Upper lobe of right lung (tissue), 1 donor: ENCODE measurements around the gene LIN7B. TPM values are rescaled to one million over a fixed set of nuclear protein-coding genes. Genes with fewer than 3 reads are reported as not detected.

Source experiments
- ATAC-seq: fragments of 200-7000 bp; cut with Tn5 transposase; one replicate; pipeline ENCODE4 v1.9.1; 2020; ENCODE audit warnings: mild to moderate bottlenecking, moderate library complexity
- DNase-seq: peaks from one replicate; pipeline ENCODE4 v3.0.0-alpha.2; 2020
- H3K27ac ChIP-seq: fragments of 200-600 bp; one replicate; pipeline ENCODE4 v1.8.0; 2022
- H3K27me3 ChIP-seq: fragments of 200-600 bp; one replicate; pipeline ENCODE4 v1.8.0; 2022; ENCODE audit warnings: mild to moderate bottlenecking
- H3K36me3 ChIP-seq: fragments of 200-600 bp; one replicate; pipeline ENCODE4 v1.8.0; 2022
- H3K4me1 ChIP-seq: fragments of 200-600 bp; one replicate; pipeline ENCODE4 v1.8.0; 2022
- H3K4me3 ChIP-seq: fragments of 200-600 bp; one replicate; pipeline ENCODE4 v1.8.0; 2022; ENCODE audit warnings: mild to moderate bottlenecking
- H3K9me3 ChIP-seq: fragments of 200-600 bp; one replicate; pipeline ENCODE4 v1.8.0; 2022
- CTCF ChIP-seq: fragments of 200-600 bp; IDR thresholded peaks from one replicate; pipeline ENCODE4 v1.8.0; 2022; ENCODE audit warnings: antibody characterized with exemption
- intact Hi-C: fragments of 100-400 bp; cut with DNase I; formaldehyde crosslinking; loops from one replicate; pipeline ENCODE4 v1.11.0; 2022
- total RNA-seq: library from RNA; stranded (reverse); fragmentation: NEBNext Ultra II Directional; extraction: Animal tissue kit (Norgen Biotek cat#: 25700); gene quantifications from one replicate; pipeline ENCODE4 v1.2.1, GENCODE V29; 2021
- donor health status: DM: no; HTN: yes; CAD: no; lungs with severe emphysema.

The LIN7B gene
- total RNA-seq, 1 donor from 2014 or later = 12.2 TPM

DNA sequence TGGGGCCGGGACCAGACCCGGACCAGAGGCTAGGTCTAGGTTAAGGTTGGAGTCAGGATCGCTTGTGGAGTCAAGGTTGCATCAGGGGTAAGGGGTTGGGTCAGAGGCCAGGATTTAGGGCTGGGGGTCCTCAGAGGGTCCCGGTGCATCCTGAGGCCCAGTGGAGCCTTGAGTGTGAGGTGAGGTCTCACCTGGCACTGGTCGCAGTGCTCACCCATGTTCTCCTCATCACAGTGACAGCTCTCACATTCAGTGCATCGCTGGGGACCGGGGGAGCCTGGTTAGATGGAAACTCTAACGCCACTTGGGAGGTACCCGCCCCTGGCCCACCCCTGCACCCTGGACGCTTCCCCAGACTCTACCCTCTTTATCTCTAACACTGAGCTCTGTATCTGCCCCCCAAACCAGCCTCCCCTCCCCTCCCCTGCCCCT, 38.0 kb downstream of the LIN7B start:
- no peak for TF ChIP-seq CTCF
- Histone ChIP-seq H3K9me3 (no peaks in the 10 kb centered on the region), H3K4me3 (no peak overlapping the region), H3K27ac (no peak overlapping the region), H3K4me1 (peaks cover 15% of the 10 kb centered on the region), H3K36me3 (no peaks in the 10 kb centered on the region), H3K27me3 (no peaks in the 10 kb centered on the region)
- no peak for ATAC-seq
- intact Hi-C loops = no loop called here
- no peak for DNase-seq

GRCh38 chr19:49153167-49153809, 39.1 kb downstream of the LIN7B start:
- no peak for DNase-seq
- no peaks in the 10 kb centered on the region for H3K9me3 ChIP-seq
- TF ChIP-seq CTCF = no peak
- intact Hi-C loops = no loop called here
- no peaks in the 10 kb centered on the region for H3K36me3 ChIP-seq
- no peak overlapping the region for H3K27ac ChIP-seq
- H3K4me3 ChIP-seq = no peak overlapping the region
- H3K4me1 ChIP-seq = peaks cover 14% of the 10 kb centered on the region
- no peaks in the 10 kb centered on the region for H3K27me3 ChIP-seq
- ATAC-seq = no peak

DNA sequence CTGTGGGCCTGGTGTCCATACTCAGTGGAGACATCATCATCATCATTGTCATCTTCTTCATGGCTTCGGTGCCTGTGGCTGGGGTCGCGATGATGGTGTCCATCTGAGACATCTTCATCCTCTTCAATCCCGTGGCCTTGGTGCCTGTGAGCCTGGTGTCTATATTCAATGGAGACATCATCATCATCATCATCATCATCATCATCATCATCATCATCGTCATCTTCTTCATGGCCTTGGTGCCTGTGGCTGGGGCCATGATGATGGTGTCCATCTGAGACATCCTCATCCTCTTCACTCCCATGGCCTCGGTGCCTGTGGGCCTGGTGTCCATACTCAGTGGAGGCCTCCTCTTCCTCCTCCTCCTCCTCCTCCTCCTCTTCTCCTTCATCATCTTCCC, 40.1 kb downstream of the LIN7B start:
- Histone ChIP-seq H3K27ac (no peak overlapping the region), H3K9me3 (no peaks in the 10 kb centered on the region), H3K27me3 (no peaks in the 10 kb centered on the region), H3K36me3 (no peaks in the 10 kb centered on the region), H3K4me3 (no peak overlapping the region), H3K4me1 (peaks cover 4% of the 10 kb centered on the region)
- no peak for TF ChIP-seq CTCF
- no peak for ATAC-seq
- intact Hi-C loops = no loop called here
- DNase-seq = no peak

DNA sequence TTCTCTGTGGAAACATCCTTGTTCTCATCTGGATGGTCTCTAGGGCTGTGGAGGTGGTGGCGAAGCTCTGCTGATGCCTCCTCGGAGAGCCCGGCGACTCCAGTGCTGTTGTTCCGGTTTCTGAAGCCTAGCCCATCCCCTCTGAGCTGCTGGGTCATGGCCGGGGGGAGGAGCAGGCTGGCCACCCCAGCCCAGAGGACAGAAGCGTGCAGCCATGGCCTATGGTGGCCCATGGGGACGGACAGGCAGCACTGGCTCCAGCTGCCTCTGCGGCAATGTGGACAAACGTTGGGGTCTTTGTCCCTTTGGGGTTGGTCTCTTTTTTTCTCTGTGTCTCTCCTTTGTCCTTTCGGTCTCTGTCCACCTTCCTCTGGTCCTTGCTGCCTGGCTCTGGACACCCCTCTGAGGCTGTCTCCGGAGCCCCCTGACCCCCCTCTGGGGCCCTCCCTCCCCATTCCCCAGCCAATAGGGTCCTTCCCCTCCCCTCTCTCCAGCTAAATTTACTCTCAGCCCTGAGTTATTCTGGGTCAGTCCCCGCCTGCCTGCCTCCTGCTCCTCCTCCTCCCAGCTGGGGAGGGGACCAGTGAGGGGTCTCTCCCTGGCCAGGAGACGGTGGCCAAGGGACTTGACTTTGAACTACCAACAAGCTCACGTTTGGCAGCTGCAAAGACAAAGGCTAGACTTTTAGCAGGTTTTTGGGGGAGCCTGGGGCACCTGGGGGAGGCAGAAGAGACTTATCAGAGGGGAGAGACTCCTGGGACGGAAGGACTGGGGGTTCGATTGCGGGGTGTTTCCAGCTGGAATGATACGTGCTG, 41.0 kb downstream of the LIN7B start, which contains the start of gene HRC:
TSS of gene HRC (minus strand) at position 392 of the 815 bp plus-strand sequence. CDS start at position 233, 159 bp downstream.
- ATAC-seq (no peak), DNase-seq (no peak)
- no peaks in the 10 kb centered on the region for H3K9me3 ChIP-seq
- no peaks in the 10 kb centered on the region for H3K4me1 ChIP-seq
- no peak for TF ChIP-seq CTCF
- no peak within 1 kb of the TSS for H3K4me3 ChIP-seq
- no peak within 1 kb of the TSS for H3K27ac ChIP-seq
- H3K36me3 ChIP-seq = no peaks in the 10 kb centered on the region
- intact Hi-C loops = no loop called here
- no peaks in the 10 kb centered on the region for H3K27me3 ChIP-seq

DNA sequence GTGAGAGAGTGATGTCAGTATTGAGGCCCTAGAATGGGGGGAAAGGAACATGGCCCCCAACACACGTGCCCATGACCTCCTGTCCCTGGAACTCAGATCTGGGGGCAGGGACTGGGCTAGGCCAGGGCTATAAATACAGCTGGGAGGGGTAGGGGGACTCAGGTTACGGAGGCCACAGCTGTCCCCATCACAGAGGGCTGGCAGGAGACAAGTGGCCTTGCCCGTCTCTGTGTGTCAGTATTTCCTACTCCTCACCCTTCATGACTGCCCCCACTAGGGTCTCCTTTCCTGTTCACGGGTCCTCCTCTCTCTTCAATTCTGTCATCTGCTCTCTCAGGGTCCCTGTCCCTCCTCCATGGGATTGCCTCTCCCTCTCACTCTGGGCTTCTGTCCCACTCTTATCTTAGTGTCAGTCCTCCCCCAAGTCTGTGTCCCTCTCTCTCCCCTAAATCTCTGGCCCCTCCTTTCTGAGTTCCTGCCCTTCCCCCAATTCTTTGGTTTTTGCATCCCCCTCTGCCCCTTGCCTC, 41.7 kb downstream of the LIN7B start:
- no peaks in the 10 kb centered on the region for H3K36me3 ChIP-seq
- no peak overlapping the region for H3K27ac ChIP-seq
- H3K9me3 ChIP-seq = no peaks in the 10 kb centered on the region
- H3K27me3 ChIP-seq = no peaks in the 10 kb centered on the region
- ATAC-seq (no peak), DNase-seq (no peak)
- no peak for TF ChIP-seq CTCF
- no peaks in the 10 kb centered on the region for H3K4me1 ChIP-seq
- intact Hi-C loops = no loop called here
- no peak overlapping the region for H3K4me3 ChIP-seq
